Measurements from ENCODE around the gene TSEN2. TPM values are rescaled to one million over a fixed set of nuclear protein-coding genes. Genes with fewer than 3 reads are reported as not detected.
"Not testable (repeated sequence)": the region's sequence is repeated elsewhere in the genome, so short reads cannot be mapped to it uniquely, and the experiment has no call there.

TSEN2 gene
- total RNA-seq, 4 donors from 2014 or later = 31.8 to 40.2 (median 35.2) TPM

- 58 to 64% methylated on average over 6 of the region's 6 CpGs for WGBS, 2 donors
- Histone ChIP-seq H3K9me3 (peaks cover 0 to 5% (median 0%) of the 10 kb centered on the region in 4 donors), H3K4me1 (no peaks in the 10 kb centered on the region), H3K36me3 (no peaks in the 10 kb centered on the region), H3K27me3 (no peaks in the 10 kb centered on the region), H3K27ac (no peak overlapping the region), H3K4me3 (no peak overlapping the region)
- no peak for DNase-seq (ENCODE audit: low spot score in 2 of 2)
- TF ChIP-seq EP300 (IDR thresholded peaks at IDR 0.05) = no peak
- TF ChIP-seq, protein P1, sequence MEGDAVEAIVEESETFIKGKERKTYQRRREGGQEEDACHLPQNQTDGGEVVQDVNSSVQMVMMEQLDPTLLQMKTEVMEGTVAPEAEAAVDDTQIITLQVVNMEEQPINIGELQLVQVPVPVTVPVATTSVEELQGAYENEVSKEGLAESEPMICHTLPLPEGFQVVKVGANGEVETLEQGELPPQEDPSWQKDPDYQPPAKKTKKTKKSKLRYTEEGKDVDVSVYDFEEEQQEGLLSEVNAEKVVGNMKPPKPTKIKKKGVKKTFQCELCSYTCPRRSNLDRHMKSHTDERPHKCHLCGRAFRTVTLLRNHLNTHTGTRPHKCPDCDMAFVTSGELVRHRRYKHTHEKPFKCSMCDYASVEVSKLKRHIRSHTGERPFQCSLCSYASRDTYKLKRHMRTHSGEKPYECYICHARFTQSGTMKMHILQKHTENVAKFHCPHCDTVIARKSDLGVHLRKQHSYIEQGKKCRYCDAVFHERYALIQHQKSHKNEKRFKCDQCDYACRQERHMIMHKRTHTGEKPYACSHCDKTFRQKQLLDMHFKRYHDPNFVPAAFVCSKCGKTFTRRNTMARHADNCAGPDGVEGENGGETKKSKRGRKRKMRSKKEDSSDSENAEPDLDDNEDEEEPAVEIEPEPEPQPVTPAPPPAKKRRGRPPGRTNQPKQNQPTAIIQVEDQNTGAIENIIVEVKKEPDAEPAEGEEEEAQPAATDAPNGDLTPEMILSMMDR (IDR thresholded peaks at IDR 0.05) = no peak
- TF ChIP-seq POLR2A (IDR thresholded peaks at IDR 0.05) = no peak
Observed at GRCh38 chr3:12454076-12454815, 30.0 kb upstream of the TSEN2 start.

DNA sequence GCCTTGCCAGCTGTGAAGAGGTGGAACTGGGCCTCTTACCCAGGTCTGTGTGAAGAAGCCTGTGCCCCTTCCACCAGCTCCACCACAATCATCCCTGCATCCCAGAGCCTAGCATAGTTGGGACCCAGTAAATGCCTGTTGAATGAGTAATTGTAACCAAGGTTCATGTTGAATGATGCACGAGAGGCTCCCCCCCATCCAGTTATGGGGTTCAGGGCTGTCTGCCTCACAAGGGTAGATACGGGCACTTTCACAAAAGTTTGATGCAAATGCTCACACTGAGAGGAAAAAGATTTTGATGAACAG lies 29.5 kb upstream of the TSEN2 start:
- DNase-seq (ENCODE audit: low spot score in 2 of 2) = no peak

GRCh38 chr3:12455740-12456139 lies 28.5 kb upstream of the TSEN2 start:
- 90 to 96% methylated on average over 5 to 7 of the region's 7 CpGs for WGBS, 2 donors
- Histone ChIP-seq H3K27ac (no peak overlapping the region), H3K27me3 (no peaks in the 10 kb centered on the region), H3K4me3 (no peak overlapping the region), H3K36me3 (no peaks in the 10 kb centered on the region), H3K9me3 (peaks cover 0 to 5% (median 0%) of the 10 kb centered on the region in 4 donors), H3K4me1 (no peaks in the 10 kb centered on the region)
- no peak for DNase-seq (ENCODE audit: low spot score in 2 of 2)
- TF ChIP-seq POLR2A (IDR thresholded peaks at IDR 0.05) (no peak), EP300 (IDR thresholded peaks at IDR 0.05) (no peak)

More for the DNA sequence above, 29.5 kb upstream of the TSEN2 start:
- Histone ChIP-seq H3K36me3 (no peaks in the 10 kb centered on the region), H3K4me1 (no peaks in the 10 kb centered on the region), H3K4me3 (no peak overlapping the region), H3K9me3 (peaks cover 0 to 5% (median 0%) of the 10 kb centered on the region in 4 donors), H3K27ac (no peak overlapping the region), H3K27me3 (no peaks in the 10 kb centered on the region)
- TF ChIP-seq EP300 (IDR thresholded peaks at IDR 0.05) (no peak), POLR2A (IDR thresholded peaks at IDR 0.05) (no peak)
- TF ChIP-seq, protein P1 (IDR thresholded peaks at IDR 0.05) = no peak
- 67 to 84% methylated on average over 2 of the region's 2 CpGs for WGBS, 2 donors

DNA sequence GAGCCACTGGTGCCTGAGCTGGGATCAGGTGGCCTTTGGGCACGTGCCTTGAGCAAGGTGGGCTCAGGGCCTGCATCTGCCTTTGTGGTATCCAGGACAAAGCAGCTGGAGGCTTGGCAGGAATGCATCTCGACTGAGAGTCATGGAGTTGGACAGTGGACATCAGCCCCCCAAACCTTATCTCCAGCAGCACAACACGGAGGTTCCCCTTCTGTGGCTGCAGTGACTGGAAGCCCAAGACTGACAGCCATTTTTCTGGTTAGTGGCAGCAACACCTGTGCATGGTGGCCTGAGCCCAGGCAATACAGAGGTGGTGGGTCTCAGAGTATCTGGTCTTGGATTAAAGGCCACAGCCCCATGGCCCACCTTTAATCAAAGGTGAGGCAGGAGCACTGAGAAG lies 27.8 kb upstream of the TSEN2 start:
- no peak overlapping the region for H3K4me3 ChIP-seq
- H3K27ac ChIP-seq = no peak overlapping the region
- H3K27me3 ChIP-seq = no peaks in the 10 kb centered on the region
- H3K4me1 ChIP-seq = no peaks in the 10 kb centered on the region
- TF ChIP-seq, protein P1 (IDR thresholded peaks at IDR 0.05) = no peak
- TF ChIP-seq POLR2A (IDR thresholded peaks at IDR 0.05) = no peak
- TF ChIP-seq EP300 (IDR thresholded peaks at IDR 0.05) = no peak
- no peaks in the 10 kb centered on the region for H3K36me3 ChIP-seq
- DNase-seq (ENCODE audit: low spot score in 2 of 2) = no peak
- 71 to 81% methylated on average over 3 of the region's 3 CpGs for WGBS, 2 donors
- H3K9me3 ChIP-seq = peaks cover 0 to 4% (median 0%) of the 10 kb centered on the region in 4 donors

DNA sequence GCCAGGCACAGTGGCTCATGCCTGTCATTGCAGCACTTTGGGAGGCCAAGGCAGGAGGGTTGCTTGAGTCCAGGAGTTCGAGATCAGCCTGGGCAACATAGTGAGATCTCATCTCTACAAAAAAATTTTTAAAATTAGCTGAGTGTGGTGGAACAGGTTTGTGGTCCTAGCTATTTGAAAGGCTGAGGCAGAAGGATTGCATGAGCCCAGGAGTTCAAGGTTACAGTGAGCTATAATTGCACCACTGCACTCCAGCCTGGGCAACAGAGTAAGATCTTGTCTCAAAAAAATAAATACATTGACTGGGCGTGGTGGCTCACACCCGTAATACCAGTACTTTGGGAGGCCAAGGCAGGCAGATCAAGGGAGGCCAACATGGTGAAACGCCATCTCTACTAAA lies 26.9 kb upstream of the TSEN2 start:
- 70 to 93% methylated on average over 4 of the region's 4 CpGs for WGBS, 2 donors
- not testable (repeated sequence) for H3K27me3 ChIP-seq

GRCh38 chr3:12458901-12459300 lies 25.4 kb upstream of the TSEN2 start:
- no peak overlapping the region for H3K4me3 ChIP-seq
- TF ChIP-seq EP300 (IDR thresholded peaks at IDR 0.05) = no peak
- no peak for TF ChIP-seq POLR2A (IDR thresholded peaks at IDR 0.05)
- TF ChIP-seq, protein P1 (IDR thresholded peaks at IDR 0.05) = no peak
- no peaks in the 10 kb centered on the region for H3K9me3 ChIP-seq
- no peaks in the 10 kb centered on the region for H3K27me3 ChIP-seq
- no peak overlapping the region for H3K27ac ChIP-seq
- DNase-seq (ENCODE audit: low spot score in 2 of 2) = no peak
- no peaks in the 10 kb centered on the region for H3K36me3 ChIP-seq
- peaks cover 0 to 6% (median 0%) of the 10 kb centered on the region in 4 donors for H3K4me1 ChIP-seq
- WGBS, 2 donors = 61 to 69% methylated on average over 8 of the region's 8 CpGs

More for the DNA sequence above, 26.9 kb upstream of the TSEN2 start:
- not testable (repeated sequence) for H3K36me3 ChIP-seq; H3K27ac ChIP-seq; H3K9me3 ChIP-seq; DNase-seq (ENCODE audit: low spot score in 2 of 2); H3K4me1 ChIP-seq; H3K4me3 ChIP-seq

All from tibial nerve (tissue), 4 donors.